Keratinocyte (primary cell): Measurements from ENCODE around the gene ACP2. TPM values are rescaled to one million over a fixed set of nuclear protein-coding genes. Genes with fewer than 3 reads are reported as not detected.

ENCODE experiments used
- DNase-seq: peaks from one replicate; pipeline ENCODE4 v3.0.0-alpha.2; 2011; ENCODE audit warnings: low read depth, missing footprints, low spot score
- FAIRE-seq: peaks from 2 replicates; lab custom pipeline; 2011; peaks lifted over from hg19 to GRCh38; lab: Jason Lieb, UNC
- H2AFZ ChIP-seq: 2 replicates; pipeline ENCODE4 v1.6.0; 2012; ENCODE audit warnings: low read length, control low read depth, inconsistent platforms; ENCODE audit not compliant: control insufficient read depth
- H3K27ac ChIP-seq: 2 replicates; pipeline ENCODE4 v1.5.1; 2011; ENCODE audit warnings: low read length; ENCODE audit not compliant: control insufficient read depth, insufficient read depth
- H3K27me3 ChIP-seq: 3 replicates; pipeline ENCODE4 v1.6.0; 2011; ENCODE audit warnings: low read length; ENCODE audit not compliant: control insufficient read depth, insufficient read depth; ENCODE audit errors: extremely low read depth
- H3K36me3 ChIP-seq, 2 experiments: 2 replicates in 1 of 2; 3 replicates in 1 of 2; pipeline ENCODE4 v1.5.1; 2011; ENCODE audit warnings: low read length in 2 of 2, mild to moderate bottlenecking in 1 of 2; ENCODE audit not compliant: control insufficient read depth in 2 of 2, insufficient read depth in 2 of 2; ENCODE audit errors: extremely low read depth in 1 of 2
- H3K4me1 ChIP-seq: 3 replicates; pipeline ENCODE4 v1.5.1; 2011; ENCODE audit warnings: low read length; ENCODE audit not compliant: control insufficient read depth, insufficient read depth; ENCODE audit errors: extremely low read depth
- H3K4me2 ChIP-seq: 3 replicates; pipeline ENCODE4 v1.6.0; 2011; ENCODE audit warnings: low read depth, low read length; ENCODE audit not compliant: control insufficient read depth, insufficient read depth; ENCODE audit errors: extremely low read depth
- H3K4me3 ChIP-seq, 3 experiments: fragments of 200-600 bp in 1 of 3; sonication (generic) in 1 of 3; 2 replicates in 2 of 3; 3 replicates in 1 of 3; pipeline ENCODE4 v1.5.1; 2011 to 2016; ENCODE audit warnings: low read length in 3 of 3, mild to moderate bottlenecking in 3 of 3, control low read depth in 2 of 3, inconsistent platforms in 1 of 3, low read depth in 1 of 3, mixed read lengths in 1 of 3, mixed run types in 1 of 3, moderate library complexity in 1 of 3; ENCODE audit not compliant: control insufficient read depth in 2 of 3, insufficient read depth in 2 of 3; ENCODE audit errors: extremely low read depth in 1 of 3
- H3K79me2 ChIP-seq: 2 replicates; pipeline ENCODE4 v1.6.0; 2012; ENCODE audit warnings: low read length; ENCODE audit not compliant: control insufficient read depth, insufficient read depth
- H3K9ac ChIP-seq: 3 replicates; pipeline ENCODE4 v1.6.0; 2011; ENCODE audit warnings: low read length; ENCODE audit not compliant: control insufficient read depth, insufficient read depth; ENCODE audit errors: extremely low read depth
- H3K9me1 ChIP-seq: 3 replicates; pipeline ENCODE4 v1.6.0; 2011; ENCODE audit warnings: low read length; ENCODE audit not compliant: control insufficient read depth, insufficient read depth; ENCODE audit errors: extremely low read depth
- H3K9me3 ChIP-seq: 2 replicates; pipeline ENCODE4 v1.5.1; 2012; ENCODE audit warnings: low read depth, low read length; ENCODE audit not compliant: control insufficient read depth
- H4K20me1 ChIP-seq: 3 replicates; pipeline ENCODE4 v1.6.0; 2011; ENCODE audit warnings: low read length; ENCODE audit not compliant: control insufficient read depth, insufficient read depth; ENCODE audit errors: extremely low read depth
- EZH2 ChIP-seq: IDR thresholded peaks from one replicate; pipeline ENCODE4 v1.6.1; 2012; ENCODE audit warnings: inconsistent platforms, mild to moderate bottlenecking, low read length, moderate library complexity
- dilution Hi-C: fragments of 300-500 bp; cut with MboI; formaldehyde crosslinking; loops from one replicate; pipeline ENCODE4 v1.7.0; 2020; ENCODE audit warnings: low sequenced_read_pairs; ENCODE audit not compliant: extremely low pct_ligation_motif_present
- polyA plus RNA-seq, 5 experiments: library from polyadenylated mRNA; depleted of rRNA in 3 of 5; stranded (reverse) in 3 of 5; stranded (forward) in 1 of 5; unstranded in 1 of 5; fragments of >200 nt; gene quantifications; 1 replicate in 1 of 5; 2 replicates in 3 of 5; 3 replicates in 1 of 5; pipeline versions ENCODE4 v1.2.1 to v1.2.3, GENCODE V29; 2011 to 2012; ENCODE audit warnings: missing spikeins in 2 of 5, low read depth in 1 of 5, low replicate concordance in 1 of 5
- TF ChIP-seq, protein P1 (sequence below), 3 experiments: IDR thresholded peaks in 1 of 3; conservative IDR thresholded peaks in 1 of 3; optimal IDR thresholded peaks in 1 of 3; 2 replicates in 2 of 3; 3 replicates in 1 of 3; pipeline versions ENCODE3 to v1.5.1; 2011; ENCODE audit warnings: low read length in 3 of 3, mild to moderate bottlenecking in 3 of 3, moderate library complexity in 2 of 3, control low read depth in 1 of 3, inconsistent platforms in 1 of 3; ENCODE audit not compliant: insufficient read depth in 2 of 3; ENCODE audit errors: extremely low read depth in 1 of 3

The ACP2 gene
- polyA plus RNA-seq, 1 donor (not counting 4 experiments of a cell fraction or from before 2014, with no cell fraction given): 11.5 TPM

DNA sequence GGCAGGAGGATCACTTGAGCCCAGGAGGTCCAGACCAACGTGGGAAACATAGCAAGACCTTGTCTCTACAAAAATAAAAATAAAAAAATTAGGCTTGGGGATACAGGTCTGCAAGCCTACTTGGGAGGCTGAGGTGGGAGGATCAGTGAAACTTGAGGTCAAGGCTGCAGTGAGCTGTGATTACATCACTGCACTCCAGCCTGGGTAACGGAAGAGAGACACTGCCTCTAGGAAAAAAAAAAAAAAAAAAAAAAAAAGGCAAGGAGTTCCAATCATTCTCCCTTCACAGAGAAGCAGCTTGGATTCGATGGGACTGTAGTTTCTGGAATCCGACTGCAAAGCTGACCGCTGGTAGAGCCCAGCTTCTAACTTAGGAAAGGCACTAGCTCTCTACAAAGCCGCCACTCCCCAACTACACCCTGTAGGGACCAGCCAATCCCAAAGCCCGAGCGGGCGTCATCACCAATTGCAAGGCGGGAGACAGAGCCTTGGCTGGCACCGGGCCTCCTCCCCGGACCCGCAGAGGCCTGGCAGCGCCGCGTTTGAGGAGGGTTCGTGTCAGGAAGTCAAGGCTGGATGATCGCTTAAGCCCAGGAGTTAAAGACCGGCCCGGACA, 34.6 kb downstream of the ACP2 start:
- dilution Hi-C loops: no loop called here
- Histone ChIP-seq H3K9me1 (no peaks in the 10 kb centered on the region), H3K36me3 (peaks cover 0 to 6% of the 10 kb centered on the region in 2 experiments), H4K20me1 (no peaks in the 10 kb centered on the region), H3K27me3 (no peaks in the 10 kb centered on the region), H3K4me3 (peak overlapping the region; percentile 52 to 66 (median 61)), H2AFZ (peak overlapping the region; percentile 84), H3K9me3 (no peaks in the 10 kb centered on the region), H3K4me2 (peak overlapping the region; percentile 65), H3K79me2 (peaks cover 22% of the 10 kb centered on the region), H3K9ac (peak overlapping the region; percentile 83), H3K27ac (peak overlapping the region; percentile 92), H3K4me1 (peaks cover 35% of the 10 kb centered on the region)
- FAIRE-seq (peak; percentile 39), DNase-seq (no peak)
- TF ChIP-seq, protein P1, sequence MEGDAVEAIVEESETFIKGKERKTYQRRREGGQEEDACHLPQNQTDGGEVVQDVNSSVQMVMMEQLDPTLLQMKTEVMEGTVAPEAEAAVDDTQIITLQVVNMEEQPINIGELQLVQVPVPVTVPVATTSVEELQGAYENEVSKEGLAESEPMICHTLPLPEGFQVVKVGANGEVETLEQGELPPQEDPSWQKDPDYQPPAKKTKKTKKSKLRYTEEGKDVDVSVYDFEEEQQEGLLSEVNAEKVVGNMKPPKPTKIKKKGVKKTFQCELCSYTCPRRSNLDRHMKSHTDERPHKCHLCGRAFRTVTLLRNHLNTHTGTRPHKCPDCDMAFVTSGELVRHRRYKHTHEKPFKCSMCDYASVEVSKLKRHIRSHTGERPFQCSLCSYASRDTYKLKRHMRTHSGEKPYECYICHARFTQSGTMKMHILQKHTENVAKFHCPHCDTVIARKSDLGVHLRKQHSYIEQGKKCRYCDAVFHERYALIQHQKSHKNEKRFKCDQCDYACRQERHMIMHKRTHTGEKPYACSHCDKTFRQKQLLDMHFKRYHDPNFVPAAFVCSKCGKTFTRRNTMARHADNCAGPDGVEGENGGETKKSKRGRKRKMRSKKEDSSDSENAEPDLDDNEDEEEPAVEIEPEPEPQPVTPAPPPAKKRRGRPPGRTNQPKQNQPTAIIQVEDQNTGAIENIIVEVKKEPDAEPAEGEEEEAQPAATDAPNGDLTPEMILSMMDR (optimal IDR thresholded peaks at IDR 0.05 in 1 of 3, IDR thresholded peaks at IDR 0.05 in 1 of 3, conservative IDR thresholded peaks at IDR 0.05 in 1 of 3; ENCODE audit: extremely low read depth in 1 of 3, insufficient read depth in 2 of 3, low read length in 3 of 3): no peak
- TF ChIP-seq EZH2: no peak

DNA sequence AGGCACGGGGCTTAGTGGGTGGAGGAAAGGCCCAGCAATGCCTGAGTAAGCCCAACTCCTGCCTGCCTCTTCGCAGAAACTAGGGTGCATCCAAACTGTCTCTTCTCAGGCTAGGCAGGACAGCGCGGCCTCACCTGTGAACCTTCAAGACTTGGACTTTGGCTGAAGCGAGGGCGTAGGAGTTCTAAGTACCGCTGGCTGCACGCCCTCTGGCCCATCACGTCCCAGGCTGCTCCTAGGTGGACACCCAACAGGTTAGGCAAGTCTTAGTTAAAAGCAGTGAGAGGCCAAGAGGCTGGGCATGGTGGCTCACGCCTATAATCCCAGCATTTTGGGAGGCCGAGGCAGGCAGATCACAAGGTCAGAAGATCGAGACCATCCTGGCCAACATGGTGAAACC, 35.7 kb downstream of the ACP2 start:
- no peak overlapping the region for H3K27ac ChIP-seq
- dilution Hi-C loops: no loop called here
- H3K4me1 ChIP-seq: peaks cover 32% of the 10 kb centered on the region
- H3K9ac ChIP-seq: no peak overlapping the region
- no peak overlapping the region for H3K4me2 ChIP-seq
- no peak overlapping the region for H2AFZ ChIP-seq
- no peaks in the 10 kb centered on the region for H3K9me3 ChIP-seq
- no peaks in the 10 kb centered on the region for H3K9me1 ChIP-seq
- no peaks in the 10 kb centered on the region for H4K20me1 ChIP-seq
- peaks cover 0 to 4% of the 10 kb centered on the region in 2 experiments for H3K36me3 ChIP-seq
- H3K79me2 ChIP-seq: peaks cover 16% of the 10 kb centered on the region
- DNase-seq (no peak), FAIRE-seq (no peak)
- no peaks in the 10 kb centered on the region for H3K27me3 ChIP-seq
- TF ChIP-seq, protein P1 (optimal IDR thresholded peaks at IDR 0.05 in 1 of 3, IDR thresholded peaks at IDR 0.05 in 1 of 3, conservative IDR thresholded peaks at IDR 0.05 in 1 of 3; ENCODE audit: extremely low read depth in 1 of 3, insufficient read depth in 2 of 3, low read length in 3 of 3): no peak
- TF ChIP-seq EZH2: no peak
- H3K4me3 ChIP-seq: no peak overlapping the region
